AG04449 (cell line): ENCODE measurements around the gene ATP13A3.

Source experiments
- CTCF ChIA-PET: fragments of 350-600 bp; formaldehyde crosslinking; extraction: SDS; loops from one replicate; lab custom pipeline; 2021; ENCODE audit warnings: antibody characterized with exemption; lab: Yijun Ruan, JAX
- POLR2A ChIA-PET: fragments of 400-600, 350-600 bp; formaldehyde crosslinking; extraction: SDS; loops from one replicate; lab custom pipeline; 2020; ENCODE audit warnings: antibody characterized with exemption, inconsistent platforms; lab: Yijun Ruan, JAX
- DNase-seq: peaks from one replicate; pipeline ENCODE4 v3.0.0-alpha.2; 2010; ENCODE audit warnings: low read depth, low spot score
- H3K4me3 ChIP-seq: 2 replicates; pipeline ENCODE4 v1.5.1; 2011; ENCODE audit warnings: low read depth, mild to moderate bottlenecking, control low read depth, low read length
- CTCF ChIP-seq: IDR thresholded peaks from one replicate; pipeline ENCODE4 v1.5.1; 2011; ENCODE audit warnings: mild to moderate bottlenecking, moderate library complexity, low read length, control low read depth, inconsistent platforms; ENCODE audit not compliant: insufficient read depth; ENCODE audit errors: missing control alignments

Gene ATP13A3

GRCh38 chr3:194481103-194481502, 5.7 kb downstream of the ATP13A3 start:
- no peak for TF ChIP-seq CTCF
- CTCF ChIA-PET, result interaction anchor here (0.8 to 1.7 kb wide), 2 partner anchors 9 to 115 kb away, joined by 4 to 5 read pairs; no protein-coding TSS in a partner anchor
- H3K4me3 ChIP-seq, result no peak overlapping the region
- no peak for DNase-seq
- POLR2A ChIA-PET, result no interaction called here

- ChIA-PET CTCF (interaction anchor here (1.4 to 8.1 kb wide), 2 partner anchors 98 to 118 kb away, joined by 8 to 130 read pairs; no protein-coding TSS in a partner anchor), POLR2A (interaction anchor here (0.6 kb wide), 1 partner anchor 111 kb away, joined by 3 read pairs; no protein-coding TSS in a partner anchor)
- no peak for TF ChIP-seq CTCF
- no peak overlapping the region for H3K4me3 ChIP-seq
- no peak for DNase-seq
Observed at GRCh38 chr3:194476784-194477183, 10.0 kb downstream of the ATP13A3 start.

- no peak for DNase-seq
- ChIA-PET POLR2A (no interaction called here), CTCF (interaction anchor here (8.1 kb wide), 1 partner anchor 119 kb away, joined by 130 read pairs; no protein-coding TSS in a partner anchor)
- no peak overlapping the region for H3K4me3 ChIP-seq
- TF ChIP-seq CTCF, result no peak
Observed at GRCh38 chr3:194475978-194476377, 10.8 kb downstream of the ATP13A3 start.

- ChIA-PET CTCF (interaction anchor here (1.8 to 8.1 kb wide), 8 partner anchors 9 to 142 kb away, joined by 4 to 130 read pairs (median 21); no protein-coding TSS in a partner anchor), POLR2A (interaction anchor here (0.9 kb wide), 1 partner anchor 107 kb away, joined by 3 read pairs; no protein-coding TSS in a partner anchor)
- no peak for TF ChIP-seq CTCF
- DNase-seq, result no peak
- H3K4me3 ChIP-seq, result no peak overlapping the region
Observed at GRCh38 chr3:194475138-194475932, 11.5 kb downstream of the ATP13A3 start.

- no peak for TF ChIP-seq CTCF
- ChIA-PET POLR2A (interaction anchor here (0.5 to 0.9 kb wide), 2 partner anchors 108 to 294 kb away, joined by 3 read pairs; no protein-coding TSS in a partner anchor), CTCF (interaction anchor here (1.5 to 8.1 kb wide), 12 partner anchors 10 to 159 kb away, joined by 4 to 130 read pairs (median 10); no protein-coding TSS in a partner anchor)
- DNase-seq, result no peak
- H3K4me3 ChIP-seq, result no peak overlapping the region
Observed at GRCh38 chr3:194474675-194475074, 12.1 kb downstream of the ATP13A3 start.
